OCI-LY1 (cell line): ENCODE results near the gene HTT.

ENCODE experiments used
- H2AFZ ChIP-seq: fragments of 200-600 bp; sonication (generic), shearing (Covaris generic); 2 replicates; pipeline ENCODE4 v1.6.0; 2014; ENCODE audit warnings: antibody characterized with exemption, mild to moderate bottlenecking, low read length
- H3F3A ChIP-seq: fragments of 200-600 bp; sonication (generic), shearing (Covaris generic); 2 replicates; pipeline ENCODE4 v1.6.0; 2014; ENCODE audit warnings: mild to moderate bottlenecking, antibody characterized with exemption, low read length, moderate library complexity; ENCODE audit not compliant: insufficient read depth
- H3K27ac ChIP-seq: fragments of 200-600 bp; sonication (generic); 2 replicates; pipeline ENCODE4 v1.5.1; 2014; ENCODE audit warnings: low read length, mixed run types, mild to moderate bottlenecking, low read depth; ENCODE audit not compliant: poor library complexity, severe bottlenecking
- H3K27me3 ChIP-seq: fragments of 200-600 bp; sonication (generic); 2 replicates; pipeline ENCODE4 v1.6.0; 2014; ENCODE audit warnings: antibody characterized with exemption, mild to moderate bottlenecking, low read length, moderate library complexity; ENCODE audit not compliant: insufficient read depth
- H3K36me3 ChIP-seq: fragments of 200-600 bp; sonication (generic); 2 replicates; pipeline ENCODE4 v1.6.1; 2014; ENCODE audit warnings: mild to moderate bottlenecking, antibody characterized with exemption, low read length, moderate library complexity, mixed read lengths; ENCODE audit not compliant: insufficient read depth
- H3K4me1 ChIP-seq: fragments of 200-600 bp; sonication (generic); 2 replicates; pipeline ENCODE4 v1.5.1; 2014; ENCODE audit warnings: mild to moderate bottlenecking, low read length, moderate library complexity; ENCODE audit not compliant: insufficient read depth, severe bottlenecking
- H3K4me2 ChIP-seq: fragments of 200-600 bp; sonication (generic), shearing (Covaris generic); 2 replicates; pipeline ENCODE4 v1.6.1; 2014; ENCODE audit warnings: low read length
- H3K4me3 ChIP-seq: fragments of 200-600 bp; sonication (generic); 2 replicates; pipeline ENCODE4 v1.5.1; 2014; ENCODE audit warnings: low read length, low read depth, mild to moderate bottlenecking, mixed read lengths; ENCODE audit not compliant: poor library complexity, severe bottlenecking
- H3K79me2 ChIP-seq: fragments of 200-600 bp; shearing (Covaris generic); 2 replicates; pipeline ENCODE4 v1.6.1; 2016; ENCODE audit warnings: mixed run types, low read length, mixed read lengths; ENCODE audit not compliant: insufficient read depth
- H3K9ac ChIP-seq: fragments of 200-600 bp; sonication (generic), shearing (Covaris generic); 2 replicates; pipeline ENCODE4 v1.6.1; 2014; ENCODE audit warnings: mild to moderate bottlenecking, low read length, mixed read lengths
- H3K9me2 ChIP-seq: fragments of 200-600 bp; sonication (generic), shearing (Covaris generic); 2 replicates; pipeline ENCODE4 v1.6.1; 2014; ENCODE audit warnings: low read depth, mild to moderate bottlenecking, low read length, mixed read lengths
- H3K9me3 ChIP-seq: fragments of 200-600 bp; shearing (Covaris generic); 2 replicates; pipeline ENCODE4 v1.6.1; 2014; ENCODE audit warnings: low read length, mixed read lengths
- H4K20me1 ChIP-seq: fragments of 200-600 bp; sonication (generic), shearing (Covaris generic); 2 replicates; pipeline ENCODE4 v1.6.0; 2016; ENCODE audit warnings: mild to moderate bottlenecking, low read length; ENCODE audit not compliant: insufficient read depth
- CTCF ChIP-seq: fragments of 200-600 bp; sonication (generic), shearing (Covaris generic); IDR thresholded peaks from 2 replicates; pipeline ENCODE4 v1.5.1; 2017; ENCODE audit warnings: mild to moderate bottlenecking, antibody characterized with exemption, low read length, moderate library complexity, mixed read lengths
- EZH2 ChIP-seq: fragments of 200-600 bp; sonication (generic), shearing (Covaris generic); IDR thresholded peaks from 2 replicates; pipeline ENCODE4 v1.8.0; 2017; ENCODE audit warnings: borderline replicate concordance, mixed run types, mild to moderate bottlenecking, antibody characterized with exemption, low read length, moderate library complexity, mixed read lengths

HTT gene

DNA sequence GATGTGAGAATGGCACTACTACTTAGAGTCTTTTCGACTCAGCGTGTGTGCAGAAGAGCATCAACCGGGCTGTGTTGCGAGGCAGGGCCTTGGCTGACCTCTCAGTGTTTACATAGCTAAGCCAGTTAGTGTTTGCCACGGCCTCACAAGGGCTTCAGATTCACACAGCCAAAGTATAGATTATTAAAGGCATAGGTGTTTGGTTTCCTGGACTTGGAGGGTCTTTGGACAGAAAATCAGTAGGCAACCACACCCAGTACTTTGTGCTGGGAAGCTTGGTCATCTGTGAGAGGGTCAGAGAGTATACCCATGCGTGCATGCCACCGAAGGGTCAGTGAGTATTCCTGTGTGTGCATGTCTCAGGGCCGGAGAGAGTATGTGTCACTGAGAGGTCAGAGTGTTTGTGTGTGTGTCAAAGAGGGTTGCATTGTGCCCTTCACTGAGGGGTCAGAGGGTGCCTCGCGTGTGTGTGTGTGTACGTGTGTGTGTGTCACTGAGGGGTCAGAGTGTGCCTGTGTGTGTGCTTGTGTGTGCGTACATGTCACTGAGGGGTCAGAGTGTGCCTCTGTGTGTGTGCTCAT, 104.7 kb downstream of the HTT start:
- H3K36me3 ChIP-seq, result peaks cover 33% of the 10 kb centered on the region; the same call in 1 of the 2 replicates
- no peaks in the 10 kb centered on the region for H3F3A ChIP-seq
- no peak overlapping the region for H3K4me2 ChIP-seq
- H3K9me2 ChIP-seq, result no peaks in the 10 kb centered on the region
- TF ChIP-seq CTCF, result no peak
- no peak for TF ChIP-seq EZH2
- H3K27me3 ChIP-seq, result no peaks in the 10 kb centered on the region
- H3K9me3 ChIP-seq, result no peaks in the 10 kb centered on the region
- no peak overlapping the region for H3K4me3 ChIP-seq
- H3K4me1 ChIP-seq, result no peaks in the 10 kb centered on the region
- H3K79me2 ChIP-seq, result no peaks in the 10 kb centered on the region
- no peaks in the 10 kb centered on the region for H4K20me1 ChIP-seq
- H3K9ac ChIP-seq, result no peak overlapping the region
- H2AFZ ChIP-seq, result no peak overlapping the region
- H3K27ac ChIP-seq, result no peak overlapping the region

- no peaks in the 10 kb centered on the region for H4K20me1 ChIP-seq
- no peak overlapping the region for H2AFZ ChIP-seq
- no peaks in the 10 kb centered on the region for H3F3A ChIP-seq
- no peak overlapping the region for H3K9ac ChIP-seq
- H3K4me3 ChIP-seq, result no peak overlapping the region
- H3K4me2 ChIP-seq, result no peak overlapping the region
- no peaks in the 10 kb centered on the region for H3K79me2 ChIP-seq
- H3K27ac ChIP-seq, result no peak overlapping the region
- no peaks in the 10 kb centered on the region for H3K4me1 ChIP-seq
- H3K9me3 ChIP-seq, result no peaks in the 10 kb centered on the region
- peaks cover 23% of the 10 kb centered on the region; the same call in 1 of the 2 replicates for H3K36me3 ChIP-seq
- no peaks in the 10 kb centered on the region for H3K27me3 ChIP-seq
- TF ChIP-seq CTCF (no peak), EZH2 (no peak)
- H3K9me2 ChIP-seq, result no peaks in the 10 kb centered on the region
Measured at GRCh38 chr4:3183008-3183407, 108.5 kb downstream of the HTT start.

GRCh38 chr4:3184725-3185124, 110.2 kb downstream of the HTT start:
- no peaks in the 10 kb centered on the region for H4K20me1 ChIP-seq
- no peaks in the 10 kb centered on the region for H3K4me1 ChIP-seq
- TF ChIP-seq CTCF (no peak), EZH2 (no peak)
- H3K27me3 ChIP-seq, result no peaks in the 10 kb centered on the region
- no peak overlapping the region for H3K4me2 ChIP-seq
- H3K9ac ChIP-seq, result no peak overlapping the region
- no peaks in the 10 kb centered on the region for H3K79me2 ChIP-seq
- H3K4me3 ChIP-seq, result no peak overlapping the region
- H3F3A ChIP-seq, result no peaks in the 10 kb centered on the region
- no peaks in the 10 kb centered on the region for H3K9me2 ChIP-seq
- peaks cover 31% of the 10 kb centered on the region; the same call in 1 of the 2 replicates for H3K36me3 ChIP-seq
- H3K9me3 ChIP-seq, result no peaks in the 10 kb centered on the region
- H3K27ac ChIP-seq, result no peak overlapping the region
- no peak overlapping the region for H2AFZ ChIP-seq
